NCI-H510A treated with DMSO at 0.1 percent for 48 hours (cell line): ENCODE data around the gene CD300LB.
"Not testable (repeated sequence)": the region's sequence is repeated elsewhere in the genome, so short reads cannot be mapped to it uniquely, and the experiment has no call there.

Experiments used
- DNase-seq: peaks from one replicate; lab custom pipeline; 2025; lab: John Stamatoyannopoulos, UW

The CD300LB gene

GRCh38 chr17:74531231-74531761, at the start of gene CD300LB:
TSS of gene CD300LB (minus strand) at chr17:74531475. CDS start at chr17:74531350, 125 bp downstream.
- DNase-seq, result no peak

DNA sequence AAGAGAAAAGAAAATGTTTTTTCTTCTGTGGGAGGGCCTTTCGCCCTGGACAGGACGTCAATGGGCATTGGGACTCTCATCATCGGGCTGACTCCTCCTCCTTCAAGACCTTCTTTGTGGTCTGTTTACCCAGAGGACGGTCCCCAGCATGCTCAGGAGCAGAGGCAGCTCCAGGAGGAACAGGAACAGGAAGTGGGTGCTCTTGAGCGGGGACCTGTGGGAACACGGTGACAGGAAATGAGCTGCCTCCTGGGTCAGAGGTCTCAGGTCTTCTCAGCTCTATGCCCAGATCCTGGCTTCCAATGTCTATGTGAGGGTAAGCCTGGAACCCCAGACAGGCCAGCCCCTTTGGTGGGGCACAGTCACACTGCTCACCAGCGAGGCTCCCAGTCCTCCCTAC, 48.6 kb upstream of the CD300LB start:
- no peak for DNase-seq

DNA sequence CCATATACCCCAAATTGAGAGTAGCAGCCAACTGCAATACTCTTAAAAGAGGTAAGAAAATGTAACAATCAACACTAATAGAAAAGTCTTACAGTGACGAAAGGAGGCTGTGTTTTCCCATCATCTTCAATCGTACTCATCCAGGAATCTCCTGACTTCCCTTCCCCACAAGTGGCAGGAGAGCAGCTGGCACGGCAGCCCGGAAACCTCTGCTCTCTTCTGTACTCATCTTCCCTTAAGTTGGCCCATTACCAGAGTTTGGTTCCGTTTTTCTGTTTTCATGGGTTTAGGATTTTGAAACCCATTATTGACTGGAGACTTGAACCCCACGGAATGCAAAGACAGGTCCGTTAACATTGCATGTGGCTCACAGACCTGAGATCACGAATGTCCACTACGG, 47.7 kb upstream of the CD300LB start:
- DNase-seq, result no peak

GRCh38 chr17:74574489-74575142, 43.3 kb upstream of the CD300LB start:
- DNase-seq, result no peak

- not testable (repeated sequence) for DNase-seq
Observed at GRCh38 chr17:74573635-74574034, 42.4 kb upstream of the CD300LB start.

DNA sequence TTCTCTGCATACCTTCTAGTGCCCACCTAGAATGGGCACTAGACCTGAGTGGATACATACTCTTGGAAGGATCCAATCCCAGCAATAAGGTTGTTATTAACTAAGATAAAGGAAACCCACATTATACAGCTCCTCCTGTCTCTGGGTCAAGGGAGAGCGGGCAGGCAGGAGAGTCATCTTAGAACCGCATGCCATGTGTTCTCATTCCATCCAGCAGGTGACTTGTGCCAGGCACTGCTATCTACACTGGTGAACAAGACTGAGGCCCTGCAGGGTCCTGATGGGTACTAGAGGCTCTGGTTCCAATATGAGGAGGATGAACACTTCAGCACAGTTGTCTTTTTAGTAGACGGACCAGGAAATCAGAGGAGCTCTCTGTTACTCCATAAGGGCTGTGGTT, 41.9 kb upstream of the CD300LB start:
- DNase-seq, result no peak

DNA sequence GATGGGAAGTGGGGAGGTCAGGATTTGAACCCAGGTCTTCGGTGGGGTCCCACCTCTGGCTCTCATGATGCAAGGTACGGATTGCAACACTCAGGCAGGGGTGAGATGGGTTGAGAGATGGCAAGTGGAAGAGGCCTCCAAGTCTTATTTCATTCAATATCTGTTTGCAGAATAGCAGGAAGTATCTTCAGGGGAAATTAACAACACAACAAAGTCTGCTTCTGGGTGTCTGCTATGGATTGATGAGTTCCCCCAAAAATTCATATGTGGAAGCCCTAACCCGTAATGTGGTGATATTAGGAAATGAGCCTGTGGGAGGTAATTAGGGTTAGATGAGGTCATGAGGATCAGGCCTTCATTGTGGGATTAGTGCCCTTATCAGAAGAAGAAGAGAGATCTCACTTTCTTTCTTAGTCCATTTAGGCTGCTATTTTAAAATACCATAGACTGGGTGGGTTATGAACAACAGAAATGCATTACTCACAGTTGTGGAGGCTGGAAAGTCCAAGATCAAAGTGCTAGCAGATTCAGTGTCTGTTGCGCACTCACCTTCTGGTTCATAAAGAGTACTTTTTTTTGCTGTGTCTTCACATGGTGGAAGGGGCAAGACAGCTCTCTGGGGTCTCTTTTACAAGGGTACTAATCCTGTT, 40.5 kb upstream of the CD300LB start:
- no peak for DNase-seq

GRCh38 chr17:74569020-74570003, 38.0 kb upstream of the CD300LB start:
- DNase-seq, result peak; percentile 10

DNA sequence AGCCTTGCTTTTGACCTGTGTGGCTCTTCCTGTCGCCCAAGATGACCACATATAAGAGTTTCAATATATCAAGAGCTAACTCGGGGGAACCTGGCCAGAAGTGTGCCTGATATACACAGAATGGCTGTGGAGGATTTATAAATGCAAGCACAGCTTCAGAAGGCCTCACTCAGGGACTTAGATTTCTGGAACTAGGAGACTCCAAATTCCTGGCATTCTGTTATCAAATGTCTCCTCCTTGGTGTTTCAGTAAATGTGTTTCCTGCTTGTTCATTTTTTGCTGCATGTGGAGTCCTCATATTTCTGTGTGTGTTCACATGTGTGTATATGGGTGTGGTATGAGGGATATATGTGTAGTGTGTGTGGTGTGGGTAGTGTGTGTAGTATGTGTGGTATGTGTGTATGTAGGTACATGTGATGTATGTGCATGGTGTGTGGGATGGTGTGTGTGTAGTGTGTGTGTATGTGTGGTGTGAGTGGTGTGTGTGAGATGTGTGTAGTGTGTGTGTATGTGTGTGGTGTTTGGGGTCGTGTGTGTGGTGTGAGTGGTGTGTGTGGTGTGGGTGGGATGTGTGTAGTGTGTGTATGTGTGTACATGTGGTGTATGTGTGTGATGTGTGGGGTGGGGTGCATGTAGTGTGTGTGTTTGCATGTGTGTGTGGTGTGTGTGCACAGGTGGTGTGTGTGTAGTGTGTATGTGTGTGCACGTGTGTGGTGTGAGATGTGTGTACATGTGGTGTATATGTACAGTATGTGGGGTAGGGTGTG, 37.0 kb upstream of the CD300LB start:
- DNase-seq, result no peak

DNA sequence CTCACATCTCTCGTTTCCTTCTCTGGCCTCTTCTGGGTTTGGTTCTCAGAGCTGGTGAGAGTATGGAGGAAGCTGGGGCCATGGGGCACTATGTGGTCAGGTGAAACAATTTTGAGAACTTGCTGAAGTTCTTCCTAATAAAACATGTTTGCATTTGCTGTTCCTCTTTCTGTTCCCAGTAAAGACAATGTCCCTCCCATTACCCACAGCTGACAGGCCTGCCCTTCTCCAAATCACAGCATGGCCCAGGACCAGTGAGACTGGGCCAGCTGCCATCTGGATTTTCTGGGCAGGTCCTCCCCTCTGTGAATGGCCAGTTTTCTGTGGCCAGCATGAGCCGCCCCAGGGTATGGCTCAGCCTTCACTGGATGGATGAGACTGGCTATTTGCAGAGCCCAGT, 36.1 kb upstream of the CD300LB start, which contains the start of gene CD300H:
Gene CD300H, minus strand, starts transcription at position 113 of the 400 bp plus-strand sequence.
- no peak for DNase-seq

DNA sequence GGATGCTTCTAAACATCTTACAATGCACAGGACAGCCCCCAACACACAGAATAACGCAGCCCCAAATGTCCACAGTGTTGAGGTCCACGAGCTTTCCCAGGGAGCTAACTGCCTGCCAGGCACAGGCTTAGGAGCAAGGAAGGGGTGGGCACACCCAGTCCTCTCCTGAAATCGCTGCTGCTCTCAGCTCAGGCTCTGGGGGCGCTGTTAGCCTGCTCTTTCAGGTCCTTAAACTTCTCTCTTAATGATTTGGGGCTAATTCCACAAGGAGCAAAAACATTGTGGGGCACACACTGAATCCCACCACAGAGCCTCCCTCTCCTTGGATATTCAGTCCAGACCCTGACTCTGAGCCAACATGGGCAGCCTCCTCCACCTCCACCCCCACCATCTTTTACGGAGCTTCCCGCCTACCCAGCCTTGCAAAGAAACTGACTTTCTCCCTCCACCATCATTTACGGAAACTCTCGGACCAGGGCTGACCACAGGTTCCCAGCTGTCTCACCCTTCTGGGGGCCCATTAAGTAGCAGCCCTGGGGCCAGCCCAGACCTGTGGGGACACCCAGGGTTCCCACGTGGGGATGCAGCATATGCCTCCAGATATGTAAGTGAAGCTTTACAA, 35.0 kb upstream of the CD300LB start:
- no peak for DNase-seq

DNA sequence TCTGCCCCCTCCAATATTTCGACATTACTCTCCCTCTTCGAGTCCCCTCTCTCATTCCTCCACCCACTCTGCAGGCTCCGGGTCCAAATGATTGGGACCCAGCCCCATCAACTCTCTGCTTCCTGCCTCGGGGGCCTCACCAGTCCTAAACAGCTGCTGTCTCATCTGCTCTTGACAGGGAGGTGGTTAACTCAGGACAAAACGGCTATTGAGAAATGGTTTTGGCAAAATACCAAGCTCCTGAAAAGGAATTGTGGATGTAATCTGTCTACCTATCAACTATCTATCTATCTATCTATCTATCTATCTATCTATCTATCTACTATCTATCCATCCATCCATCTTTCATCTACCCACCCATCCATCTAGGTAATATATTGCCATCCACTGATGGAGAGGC, 33.9 kb upstream of the CD300LB start:
- no peak for DNase-seq

DNA sequence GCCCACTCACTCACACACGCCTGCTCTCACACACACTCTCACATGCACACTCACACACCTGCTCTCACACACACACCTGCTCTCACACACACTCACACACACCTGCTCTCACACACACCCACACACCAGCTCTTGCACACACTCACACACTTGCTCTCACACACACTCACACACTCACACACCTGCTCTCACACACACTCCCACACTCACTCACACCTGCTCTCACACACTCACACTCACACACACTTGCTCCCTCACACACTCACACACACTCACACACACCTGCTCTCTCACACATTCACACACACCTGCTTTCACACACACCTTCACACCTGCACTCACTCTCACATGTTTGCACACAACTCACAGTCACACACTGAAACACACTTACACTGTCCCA, 32.1 kb upstream of the CD300LB start:
- no peak for DNase-seq

- no peak for DNase-seq
Observed at GRCh38 chr17:74561586-74561985, 30.3 kb upstream of the CD300LB start.

GRCh38 chr17:74558882-74559519, 27.7 kb upstream of the CD300LB start:
- peak; percentile 28 for DNase-seq

- DNase-seq, result not testable (repeated sequence)
Observed at GRCh38 chr17:74558402-74558801, 27.1 kb upstream of the CD300LB start.

DNA sequence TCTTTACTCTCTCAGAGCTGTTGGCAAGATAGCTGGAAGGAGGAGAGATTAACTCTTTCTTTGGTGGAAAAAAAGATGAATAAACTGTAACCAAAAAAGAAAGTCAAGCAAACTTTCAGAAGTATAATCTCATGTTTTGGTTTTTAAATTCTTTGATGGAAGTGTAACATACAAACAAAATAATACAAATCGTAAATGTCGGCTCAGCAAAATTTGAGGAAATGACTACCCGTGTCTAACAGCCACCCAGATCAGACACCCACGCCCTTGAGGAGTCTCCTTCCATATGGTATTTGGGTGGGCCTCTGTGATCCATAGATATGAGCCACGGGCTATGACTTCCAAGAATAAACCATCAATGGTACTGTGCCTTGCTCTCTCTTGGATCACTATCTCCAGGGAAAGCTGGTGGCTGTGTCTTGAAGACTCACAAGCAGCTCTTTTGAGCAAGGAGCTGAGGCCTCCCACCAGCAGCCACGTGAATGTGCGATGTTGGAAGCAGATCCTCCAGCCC, 24.2 kb upstream of the CD300LB start:
- no peak for DNase-seq

DNA sequence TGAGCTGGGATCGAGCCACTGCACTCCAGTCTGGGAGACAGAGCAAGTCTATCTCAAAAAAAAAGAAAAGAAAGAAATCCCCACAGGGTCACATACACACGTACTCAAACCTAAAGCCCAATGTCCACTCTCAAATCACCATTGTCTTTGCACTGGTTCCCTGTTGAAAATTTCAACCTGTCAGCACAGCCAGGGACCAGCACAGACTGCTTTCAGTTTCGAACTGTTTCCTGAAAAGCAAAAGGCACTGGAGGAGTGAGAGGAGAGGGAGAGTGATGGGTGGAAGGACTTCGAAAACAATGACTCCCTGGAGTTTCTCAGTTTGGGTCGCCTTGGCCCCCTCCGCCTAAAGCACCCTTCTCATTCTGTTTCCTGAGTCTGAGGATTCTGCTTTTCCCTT, 23.6 kb upstream of the CD300LB start:
- no peak for DNase-seq

- DNase-seq, result no peak
Observed at GRCh38 chr17:74552037-74552436, 20.8 kb upstream of the CD300LB start.

DNA sequence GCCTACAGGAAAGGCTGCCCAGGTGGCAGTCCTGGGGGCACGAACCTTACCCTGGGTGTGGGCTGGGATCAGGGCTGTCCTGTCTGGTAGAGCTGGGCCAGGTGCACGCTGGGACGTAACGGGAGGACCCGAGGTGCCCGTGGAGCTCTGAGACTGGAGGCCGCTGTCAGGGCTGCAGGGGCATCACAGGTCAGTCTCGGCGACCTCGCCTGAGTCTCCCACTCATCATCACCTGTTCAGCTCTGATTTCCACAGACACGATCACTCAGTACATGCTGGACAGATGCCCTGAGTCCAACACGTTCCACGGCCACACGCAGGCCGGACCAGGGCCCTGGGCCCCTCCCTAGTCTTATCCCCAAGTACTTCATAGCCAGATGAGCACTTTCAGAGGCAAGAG, 19.3 kb upstream of the CD300LB start:
- no peak for DNase-seq
